ENCODE data around the gene SLC2A11.

SLC2A11 gene

DNA sequence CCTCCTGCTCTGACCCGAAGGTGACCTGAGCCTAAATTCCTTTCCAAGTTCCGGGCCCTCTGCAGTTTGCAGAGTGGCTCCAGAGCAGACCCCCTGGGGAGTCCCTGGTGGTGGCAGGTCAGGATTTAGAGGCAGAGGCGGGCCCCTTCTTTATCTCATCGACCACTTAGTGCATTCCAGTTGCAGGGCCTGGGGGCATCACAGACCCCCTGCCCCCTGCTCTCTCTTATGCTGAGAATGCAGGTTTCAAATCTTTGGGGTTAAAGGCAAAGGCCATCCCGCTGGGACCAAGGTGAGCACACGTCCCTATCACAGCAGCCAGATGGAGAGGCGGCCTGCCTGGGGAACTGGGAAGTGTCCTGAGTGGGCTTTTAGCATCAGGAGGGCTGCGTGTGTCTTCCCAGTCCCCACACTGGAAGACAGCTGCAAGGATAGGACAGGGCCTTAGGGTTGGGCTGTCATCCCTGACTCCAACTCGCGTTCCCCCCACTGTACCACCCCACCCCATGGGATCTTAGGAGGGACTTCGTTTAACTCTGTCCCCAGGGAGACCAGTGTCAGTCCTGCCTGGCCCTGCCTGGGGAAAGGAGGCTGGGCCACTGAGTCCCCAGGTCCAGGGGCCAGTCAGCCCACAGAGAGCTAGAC lies 30.2 kb upstream of the SLC2A11 start:
- no peak overlapping the region for H3K4me3 ChIP-seq (ENCODE audit: control insufficient read depth, low read depth, low read length)
- TF ChIP-seq CTCF (conservative IDR thresholded peaks at IDR 0.05; ENCODE audit: control insufficient read depth, insufficient read depth, low read depth, low read length) = no peak
- no peak for DNase-seq (ENCODE audit: low read depth)

DNA sequence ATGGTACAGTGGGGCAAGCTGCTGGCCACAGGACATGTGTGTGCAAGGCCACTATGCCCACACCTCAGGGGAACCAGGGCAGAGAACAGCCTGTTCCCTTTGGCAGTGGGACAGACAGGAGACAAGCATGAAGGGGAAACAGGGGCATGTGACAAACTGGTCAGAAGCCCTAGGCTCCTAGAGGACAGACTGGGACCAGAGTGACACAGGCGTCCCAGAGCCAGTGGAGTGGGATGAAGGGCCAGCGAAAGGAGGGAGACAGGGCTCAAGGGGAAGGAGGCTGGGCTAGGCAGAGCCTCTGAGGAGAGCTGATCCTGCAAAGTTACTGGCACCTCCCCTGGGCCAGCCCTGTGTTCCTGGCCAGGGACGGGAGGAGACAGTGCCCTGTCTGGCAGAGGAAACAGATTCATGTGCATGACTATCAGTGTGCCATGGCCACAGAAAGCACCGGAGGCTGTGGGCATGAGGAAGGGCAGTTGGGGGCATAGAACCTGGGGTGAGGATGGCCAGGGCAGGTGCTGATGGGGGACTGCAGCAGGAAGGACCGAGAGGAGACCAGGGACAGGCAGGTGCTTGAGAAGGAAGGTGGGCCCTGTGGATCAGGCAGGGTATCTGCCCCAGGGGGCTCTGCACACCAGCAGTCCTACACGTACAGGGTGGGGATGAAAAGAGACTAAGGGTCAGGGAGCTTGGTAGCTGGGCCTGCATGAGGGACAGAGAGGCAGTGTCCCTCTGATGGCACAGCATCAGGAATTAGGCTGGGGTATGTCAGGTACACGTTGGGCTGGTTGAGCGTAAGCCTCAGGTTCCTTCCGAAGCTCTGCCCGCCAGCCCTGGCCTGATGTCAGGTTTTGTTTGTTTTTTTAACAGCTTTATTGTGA lies 28.6 kb upstream of the SLC2A11 start:
- DNase-seq (ENCODE audit: low read depth) = no peak
- no peak for TF ChIP-seq CTCF (conservative IDR thresholded peaks at IDR 0.05; ENCODE audit: control insufficient read depth, insufficient read depth, low read depth, low read length)
- H3K4me3 ChIP-seq (ENCODE audit: control insufficient read depth, low read depth, low read length) = no peak overlapping the region

- no peak overlapping the region for H3K4me3 ChIP-seq (ENCODE audit: control insufficient read depth, low read depth, low read length)
- DNase-seq (ENCODE audit: low read depth) = peak; percentile 94
- no peak for TF ChIP-seq CTCF (conservative IDR thresholded peaks at IDR 0.05; ENCODE audit: control insufficient read depth, insufficient read depth, low read depth, low read length)
These were observed 27.8 kb upstream of the SLC2A11 start for GRCh38 chr22:23829845-23830372.

DNA sequence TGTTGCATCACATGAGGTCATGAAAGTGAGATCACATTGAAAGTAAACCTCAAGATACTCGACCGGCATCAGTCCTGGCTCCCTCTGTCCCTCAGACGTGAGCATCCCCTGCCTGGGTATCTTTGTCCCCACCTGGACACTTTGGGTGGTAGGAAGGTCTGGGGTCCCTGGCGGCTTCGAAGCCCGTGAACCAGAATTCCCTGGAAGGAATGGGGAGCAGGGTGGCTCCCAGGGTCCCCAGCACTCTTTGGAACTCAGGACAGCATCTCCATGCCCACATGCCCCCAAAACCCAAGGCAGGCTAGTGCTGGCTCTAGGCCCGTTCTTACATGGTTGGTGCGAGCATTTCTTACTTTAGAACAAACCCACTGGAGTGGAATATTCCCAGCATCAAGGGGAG lies 26.4 kb upstream of the SLC2A11 start:
- no peak for TF ChIP-seq CTCF (conservative IDR thresholded peaks at IDR 0.05; ENCODE audit: control insufficient read depth, insufficient read depth, low read depth, low read length)
- no peak for DNase-seq (ENCODE audit: low read depth)
- no peak overlapping the region for H3K4me3 ChIP-seq (ENCODE audit: control insufficient read depth, low read depth, low read length)

DNA sequence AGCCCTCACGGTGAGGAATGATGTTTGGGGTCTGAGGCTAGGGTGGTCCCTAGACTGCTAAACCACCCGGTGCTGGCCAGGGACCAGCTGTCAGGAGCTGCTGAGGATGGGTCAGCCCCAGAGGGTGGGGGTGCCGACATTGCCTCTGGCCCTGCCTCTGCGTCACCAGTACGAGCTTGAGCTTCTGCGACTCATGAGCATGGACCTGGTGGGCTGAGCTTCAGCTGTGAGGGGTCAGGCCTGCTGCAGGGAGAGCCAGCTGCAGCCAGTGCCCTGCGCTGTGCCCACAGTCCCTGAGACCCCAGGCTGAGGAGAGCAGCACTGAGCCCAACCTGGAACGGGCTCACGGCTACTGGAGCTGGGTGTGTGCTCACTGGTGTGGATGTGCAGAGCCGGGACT lies 25.9 kb upstream of the SLC2A11 start:
- H3K4me3 ChIP-seq (ENCODE audit: control insufficient read depth, low read depth, low read length) = no peak overlapping the region
- DNase-seq (ENCODE audit: low read depth) = no peak
- no peak for TF ChIP-seq CTCF (conservative IDR thresholded peaks at IDR 0.05; ENCODE audit: control insufficient read depth, insufficient read depth, low read depth, low read length)

GRCh38 chr22:23832226-23833016 lies 25.3 kb upstream of the SLC2A11 start:
- no peak for TF ChIP-seq CTCF (conservative IDR thresholded peaks at IDR 0.05; ENCODE audit: control insufficient read depth, insufficient read depth, low read depth, low read length)
- H3K4me3 ChIP-seq (ENCODE audit: control insufficient read depth, low read depth, low read length) = no peak overlapping the region
- DNase-seq (ENCODE audit: low read depth) = no peak
